Testis (tissue), 2 donors: ENCODE data around the gene DFFB.

ENCODE experiments used
- POLR2A ChIP-seq: fragments of 450-650 bp; IDR thresholded peaks from one replicate; pipeline ENCODE4 v1.6.1; 2017; ENCODE audit warnings: antibody characterized with exemption, mild to moderate bottlenecking, moderate library complexity
- TF ChIP-seq, protein P1 (sequence below), 3 experiments: fragments of 450-650 bp in 2 of 3; fragments of 200-600 bp in 1 of 3; sonication (generic) in 1 of 3; IDR thresholded peaks; one replicate each; pipeline ENCODE4 v1.5.1; 2016 to 2019; ENCODE audit warnings: antibody characterized with exemption in 3 of 3, mild to moderate bottlenecking in 2 of 3, moderate library complexity in 1 of 3

DNA sequence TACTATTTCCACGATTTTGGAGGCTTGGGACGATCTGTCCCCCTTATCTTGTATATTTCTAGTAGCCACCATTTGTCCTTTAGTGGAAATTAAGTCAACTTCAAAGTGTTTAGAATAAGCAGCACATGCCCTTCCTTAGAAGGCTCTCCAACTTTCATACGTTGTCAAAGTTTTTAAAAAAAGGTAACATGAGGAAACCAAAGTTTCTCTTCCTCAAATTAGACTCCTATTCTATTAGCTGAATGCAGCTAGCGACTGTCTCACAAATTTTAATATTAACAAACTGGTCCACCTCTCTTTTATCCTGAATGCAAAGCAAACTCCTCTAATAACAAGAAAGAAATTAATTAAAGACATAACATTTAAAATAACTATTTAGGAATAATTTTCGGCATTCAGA lies 35.9 kb downstream of the DFFB start:
- TF ChIP-seq, protein P1, sequence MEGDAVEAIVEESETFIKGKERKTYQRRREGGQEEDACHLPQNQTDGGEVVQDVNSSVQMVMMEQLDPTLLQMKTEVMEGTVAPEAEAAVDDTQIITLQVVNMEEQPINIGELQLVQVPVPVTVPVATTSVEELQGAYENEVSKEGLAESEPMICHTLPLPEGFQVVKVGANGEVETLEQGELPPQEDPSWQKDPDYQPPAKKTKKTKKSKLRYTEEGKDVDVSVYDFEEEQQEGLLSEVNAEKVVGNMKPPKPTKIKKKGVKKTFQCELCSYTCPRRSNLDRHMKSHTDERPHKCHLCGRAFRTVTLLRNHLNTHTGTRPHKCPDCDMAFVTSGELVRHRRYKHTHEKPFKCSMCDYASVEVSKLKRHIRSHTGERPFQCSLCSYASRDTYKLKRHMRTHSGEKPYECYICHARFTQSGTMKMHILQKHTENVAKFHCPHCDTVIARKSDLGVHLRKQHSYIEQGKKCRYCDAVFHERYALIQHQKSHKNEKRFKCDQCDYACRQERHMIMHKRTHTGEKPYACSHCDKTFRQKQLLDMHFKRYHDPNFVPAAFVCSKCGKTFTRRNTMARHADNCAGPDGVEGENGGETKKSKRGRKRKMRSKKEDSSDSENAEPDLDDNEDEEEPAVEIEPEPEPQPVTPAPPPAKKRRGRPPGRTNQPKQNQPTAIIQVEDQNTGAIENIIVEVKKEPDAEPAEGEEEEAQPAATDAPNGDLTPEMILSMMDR (IDR thresholded peaks at IDR 0.05): no peak
- TF ChIP-seq POLR2A: no peak
